GM19035 (cell line): ENCODE measurements around the gene SLC12A4.

Source experiments
- ATAC-seq: cut with Tn5 transposase; IDR thresholded peaks from one replicate; pipeline ENCODE4 v1.9.1; 2021; ENCODE audit not compliant: unreplicated experiment

Gene SLC12A4

DNA sequence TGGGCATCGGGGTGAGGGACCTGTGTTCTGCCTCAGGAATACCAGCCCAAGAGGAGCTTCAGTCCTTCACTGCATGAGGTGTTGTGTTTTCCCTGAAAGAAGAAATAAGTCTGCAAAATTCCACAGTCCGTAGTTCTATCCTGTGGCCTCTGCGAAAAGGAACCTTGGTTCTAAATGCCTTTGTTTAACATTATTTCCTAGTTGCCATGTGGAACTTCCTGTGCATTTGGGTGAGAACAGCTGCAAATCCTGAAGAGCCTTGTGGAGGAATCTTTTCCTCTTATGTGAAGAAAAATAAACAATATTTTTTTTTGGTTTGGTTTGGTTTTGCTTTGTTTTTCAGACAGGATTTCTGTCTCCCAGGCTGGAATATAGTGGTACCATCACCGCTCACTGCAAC is 65.6 kb downstream of the SLC12A4 start:
- no peak for ATAC-seq

DNA sequence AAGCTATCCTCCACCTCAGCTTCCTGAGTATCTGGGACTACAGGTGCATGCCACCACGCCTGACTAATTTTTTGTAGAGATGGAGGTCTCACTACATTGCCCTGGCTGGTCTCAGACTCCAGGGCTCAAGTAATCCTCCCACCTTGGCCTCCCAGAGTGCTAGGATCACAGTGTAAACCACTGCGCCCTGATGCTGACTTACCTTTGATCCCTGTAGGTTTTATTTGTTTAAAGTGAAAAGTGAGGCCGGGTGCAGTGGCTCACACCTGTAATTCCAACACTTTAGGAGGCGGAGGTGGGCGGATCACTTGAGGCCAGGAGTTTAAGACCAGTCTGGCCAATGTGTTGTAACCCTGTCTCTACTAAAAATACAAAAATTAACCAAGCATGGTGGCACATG is 66.7 kb downstream of the SLC12A4 start:
- ATAC-seq = no peak

DNA sequence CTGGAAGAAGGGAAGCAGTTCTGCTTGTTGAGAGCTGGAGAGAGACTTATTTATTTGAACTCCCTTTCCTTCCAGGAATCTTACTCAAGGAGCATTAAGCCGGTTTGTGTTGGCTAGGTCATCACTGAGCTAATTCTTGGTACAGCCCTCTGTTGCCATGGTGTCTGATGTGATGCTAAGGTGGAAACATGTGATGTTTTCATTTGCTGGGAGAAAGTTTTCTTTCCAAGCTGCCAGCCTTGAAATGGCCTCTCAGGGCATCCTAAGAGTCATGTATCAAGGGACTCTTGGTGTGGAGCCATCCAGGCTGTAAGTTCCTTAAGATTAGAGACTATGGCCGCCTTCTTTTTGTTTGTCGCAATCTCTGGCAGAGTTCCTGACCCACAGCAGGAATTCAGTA is 71.2 kb downstream of the SLC12A4 start:
- no peak for ATAC-seq

DNA sequence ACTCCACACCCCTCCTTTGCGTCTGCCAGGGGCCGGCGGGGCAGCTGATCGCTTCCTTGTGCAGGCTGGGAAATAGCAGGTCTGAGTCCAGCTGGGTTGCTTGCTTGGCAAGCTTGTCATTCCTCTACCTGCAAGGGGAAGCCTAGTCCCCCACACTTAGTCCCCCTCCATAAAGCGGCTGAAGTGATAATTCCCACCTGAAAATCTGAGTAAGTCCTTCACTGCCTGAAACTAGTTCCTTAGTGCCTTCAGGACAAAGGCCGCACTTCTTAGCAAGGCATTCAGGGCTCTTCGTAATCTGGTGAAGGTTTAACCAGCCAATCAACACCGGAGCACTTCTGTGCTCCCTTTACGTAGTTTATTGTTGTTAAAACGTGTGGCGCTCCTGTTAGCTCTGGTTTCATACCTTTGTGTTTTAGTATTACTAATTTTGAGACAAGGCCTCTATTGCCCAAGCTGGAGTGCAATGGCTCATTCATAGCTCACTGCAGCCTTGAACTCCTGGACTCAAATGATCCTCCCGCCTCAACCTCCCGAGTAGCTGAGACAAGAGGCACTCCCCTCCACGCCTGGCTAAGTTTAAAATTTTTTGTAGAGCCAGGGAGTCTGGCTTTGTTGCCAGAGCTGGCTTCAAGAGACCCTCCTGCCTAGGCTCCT is 74.6 kb downstream of the SLC12A4 start:
- ATAC-seq = no peak
